ENCODE data around the gene PTGDS. TPM values are rescaled to one million over a fixed set of nuclear protein-coding genes. Genes with fewer than 3 reads are reported as not detected.

Gene PTGDS
- total RNA-seq, 1 donor from 2014 or later: 3.8 TPM

DNA sequence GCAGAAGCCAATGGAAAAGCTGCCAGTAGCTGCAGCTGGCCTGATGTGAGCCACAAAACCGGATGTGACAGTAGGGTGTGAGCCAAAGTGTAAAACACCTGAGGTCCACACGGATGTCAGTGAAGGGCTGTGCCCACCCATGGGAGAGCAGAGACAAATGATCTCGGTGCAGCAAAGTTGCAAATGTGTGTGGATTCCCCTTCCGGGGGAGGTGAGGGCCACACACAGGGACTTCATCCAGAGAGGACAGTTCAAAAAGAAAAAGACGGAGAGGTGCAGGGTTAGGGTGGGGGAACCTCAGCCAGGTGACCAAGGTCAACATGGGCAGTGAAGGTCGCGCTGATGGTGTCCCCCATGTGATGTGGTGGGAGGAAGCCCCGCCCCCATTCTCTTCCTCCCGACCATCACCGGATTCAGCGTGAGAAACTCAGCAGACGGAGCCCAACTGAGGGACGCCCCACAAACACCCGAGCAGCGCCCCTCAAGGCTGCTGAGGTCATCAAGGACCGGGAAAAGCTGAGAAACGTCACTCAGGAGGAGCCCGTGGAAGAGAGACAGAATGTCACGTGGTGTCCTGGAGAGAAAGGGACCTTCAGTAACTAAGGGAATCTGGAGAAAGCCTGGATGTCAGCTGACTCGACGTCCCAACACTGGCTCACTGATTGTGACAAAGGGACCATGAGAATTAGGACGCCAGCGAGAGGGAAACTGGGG is 11.4 kb upstream of the PTGDS start:
- H3K27me3 ChIP-seq (ENCODE audit: control insufficient read depth, insufficient read depth, low read length): peaks cover 7% of the 10 kb centered on the region
- no peak for DNase-seq (ENCODE audit: low read depth)
- H3K36me3 ChIP-seq (ENCODE audit: control insufficient read depth, insufficient read depth, low read length): no peaks in the 10 kb centered on the region
- H3K4me3 ChIP-seq (ENCODE audit: low read depth, low read length): no peak overlapping the region
- TF ChIP-seq, protein P1, sequence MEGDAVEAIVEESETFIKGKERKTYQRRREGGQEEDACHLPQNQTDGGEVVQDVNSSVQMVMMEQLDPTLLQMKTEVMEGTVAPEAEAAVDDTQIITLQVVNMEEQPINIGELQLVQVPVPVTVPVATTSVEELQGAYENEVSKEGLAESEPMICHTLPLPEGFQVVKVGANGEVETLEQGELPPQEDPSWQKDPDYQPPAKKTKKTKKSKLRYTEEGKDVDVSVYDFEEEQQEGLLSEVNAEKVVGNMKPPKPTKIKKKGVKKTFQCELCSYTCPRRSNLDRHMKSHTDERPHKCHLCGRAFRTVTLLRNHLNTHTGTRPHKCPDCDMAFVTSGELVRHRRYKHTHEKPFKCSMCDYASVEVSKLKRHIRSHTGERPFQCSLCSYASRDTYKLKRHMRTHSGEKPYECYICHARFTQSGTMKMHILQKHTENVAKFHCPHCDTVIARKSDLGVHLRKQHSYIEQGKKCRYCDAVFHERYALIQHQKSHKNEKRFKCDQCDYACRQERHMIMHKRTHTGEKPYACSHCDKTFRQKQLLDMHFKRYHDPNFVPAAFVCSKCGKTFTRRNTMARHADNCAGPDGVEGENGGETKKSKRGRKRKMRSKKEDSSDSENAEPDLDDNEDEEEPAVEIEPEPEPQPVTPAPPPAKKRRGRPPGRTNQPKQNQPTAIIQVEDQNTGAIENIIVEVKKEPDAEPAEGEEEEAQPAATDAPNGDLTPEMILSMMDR (IDR thresholded peaks at IDR 0.05; ENCODE audit: insufficient read depth, low read length, poor library complexity, severe bottlenecking): no peak

DNA sequence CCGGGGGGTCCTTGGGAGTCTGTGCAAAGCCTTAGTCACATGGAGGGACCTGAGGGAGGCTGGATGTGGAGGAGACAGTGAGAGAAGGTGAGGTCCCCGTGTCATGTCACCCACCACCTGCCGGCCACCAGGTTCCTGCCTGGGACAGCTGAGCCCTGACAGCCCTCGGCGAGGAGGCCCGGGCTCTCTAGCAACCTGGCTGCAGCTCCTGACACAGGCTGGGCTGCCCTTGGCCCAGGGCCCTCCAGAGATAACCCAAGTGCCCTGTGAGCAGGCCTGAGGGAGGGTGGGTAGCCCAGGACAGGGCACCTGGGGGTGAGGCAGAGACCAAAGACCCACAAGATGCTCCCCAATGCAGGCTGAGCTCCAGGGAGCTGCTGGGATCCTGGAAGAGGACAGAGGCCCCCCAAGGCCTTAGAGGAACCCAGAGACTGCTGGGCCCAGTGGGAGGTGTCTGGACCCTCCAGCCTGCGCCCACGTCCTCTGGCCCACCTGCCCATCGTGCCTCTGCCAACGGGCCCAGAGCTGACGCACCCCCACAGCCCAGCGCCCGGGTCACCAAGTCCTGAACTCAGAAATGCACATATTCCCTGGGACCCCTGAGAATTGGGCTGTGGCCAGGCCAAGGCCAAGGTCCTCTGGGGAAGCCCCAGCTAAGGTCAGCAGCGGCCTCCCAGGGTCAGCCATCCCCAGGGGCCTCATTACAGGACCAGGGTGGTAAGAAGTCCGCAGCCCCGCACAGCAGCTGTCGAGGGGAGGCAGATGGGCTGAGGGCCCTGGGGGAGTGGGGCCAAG is 8.8 kb upstream of the PTGDS start:
- no peak overlapping the region for H3K4me3 ChIP-seq (ENCODE audit: low read depth, low read length)
- H3K36me3 ChIP-seq (ENCODE audit: control insufficient read depth, insufficient read depth, low read length): no peaks in the 10 kb centered on the region
- TF ChIP-seq, protein P1 (IDR thresholded peaks at IDR 0.05; ENCODE audit: insufficient read depth, low read length, poor library complexity, severe bottlenecking): no peak
- H3K27me3 ChIP-seq (ENCODE audit: control insufficient read depth, insufficient read depth, low read length): peaks cover 7% of the 10 kb centered on the region
- no peak for DNase-seq (ENCODE audit: low read depth)

DNA sequence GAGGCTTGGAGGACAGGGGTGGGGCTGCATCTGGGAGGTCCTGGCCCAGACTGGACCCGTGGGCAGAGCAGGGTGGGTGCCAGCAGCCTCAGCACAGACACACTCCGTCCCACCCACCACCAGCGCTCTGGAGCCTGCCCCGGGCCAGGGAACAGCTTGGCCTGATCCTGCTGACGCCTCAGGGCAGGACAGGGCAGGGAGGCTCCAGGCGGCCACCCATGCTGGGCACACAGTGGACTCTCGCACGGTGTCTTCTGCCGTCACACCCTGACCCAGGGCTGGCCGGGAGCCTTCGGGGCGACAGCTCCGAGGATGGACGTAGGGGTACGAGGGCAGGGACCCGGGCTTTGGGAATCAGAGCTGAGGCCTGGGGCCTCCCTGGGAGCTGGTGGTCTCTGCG is 8.2 kb upstream of the PTGDS start:
- DNase-seq (ENCODE audit: low read depth): no peak
- Histone ChIP-seq H3K36me3 (ENCODE audit: control insufficient read depth, insufficient read depth, low read length) (no peaks in the 10 kb centered on the region), H3K27me3 (ENCODE audit: control insufficient read depth, insufficient read depth, low read length) (peaks cover 7% of the 10 kb centered on the region), H3K4me3 (ENCODE audit: low read depth, low read length) (no peak overlapping the region)
- TF ChIP-seq, protein P1 (IDR thresholded peaks at IDR 0.05; ENCODE audit: insufficient read depth, low read length, poor library complexity, severe bottlenecking): no peak

DNA sequence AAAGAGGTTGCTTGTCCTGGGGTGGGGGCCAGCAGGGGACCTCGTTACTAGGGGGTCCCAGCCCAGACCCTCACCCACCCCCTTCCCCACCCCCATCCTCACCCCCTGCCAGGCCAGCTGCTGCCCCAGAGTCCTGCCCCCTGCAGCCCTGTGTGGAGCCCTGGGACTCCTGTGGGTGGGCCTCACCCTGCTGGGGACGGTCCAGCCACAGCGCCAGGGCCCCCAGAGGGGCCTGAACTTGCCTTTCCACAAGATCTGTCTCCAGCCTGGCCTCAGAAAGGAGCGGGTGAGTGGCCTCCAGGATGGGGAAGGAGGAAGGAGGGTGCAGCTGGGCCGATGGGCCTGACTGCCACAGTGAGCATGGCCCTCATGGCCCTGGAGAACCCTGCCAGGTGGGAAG is 7.5 kb upstream of the PTGDS start:
- Histone ChIP-seq H3K27me3 (ENCODE audit: control insufficient read depth, insufficient read depth, low read length) (peaks cover 4% of the 10 kb centered on the region), H3K4me3 (ENCODE audit: low read depth, low read length) (no peak overlapping the region), H3K36me3 (ENCODE audit: control insufficient read depth, insufficient read depth, low read length) (no peaks in the 10 kb centered on the region)
- TF ChIP-seq, protein P1 (IDR thresholded peaks at IDR 0.05; ENCODE audit: insufficient read depth, low read length, poor library complexity, severe bottlenecking): no peak
- no peak for DNase-seq (ENCODE audit: low read depth)

DNA sequence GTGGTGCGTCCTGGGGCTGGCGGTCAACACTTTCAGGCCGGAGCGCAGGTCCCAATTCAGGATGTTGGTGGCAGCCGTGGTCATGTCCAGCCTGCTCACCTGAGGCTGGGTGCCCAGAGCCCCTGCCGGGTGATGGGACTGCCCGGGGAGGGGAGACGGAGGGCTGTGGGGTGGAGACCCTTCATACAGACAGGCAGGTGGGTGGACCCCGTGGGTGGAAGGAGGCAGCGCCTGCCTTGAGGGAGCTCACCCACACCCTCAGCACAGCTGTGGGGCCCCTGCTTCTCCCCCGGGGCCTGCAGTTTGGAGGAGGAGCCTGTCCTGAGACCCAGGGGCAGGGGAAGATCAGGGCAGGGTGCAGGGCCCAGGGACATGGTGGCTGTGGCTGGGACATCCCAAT is 6.9 kb upstream of the PTGDS start:
- Histone ChIP-seq H3K27me3 (ENCODE audit: control insufficient read depth, insufficient read depth, low read length) (peaks cover 4% of the 10 kb centered on the region), H3K36me3 (ENCODE audit: control insufficient read depth, insufficient read depth, low read length) (no peaks in the 10 kb centered on the region), H3K4me3 (ENCODE audit: low read depth, low read length) (no peak overlapping the region)
- TF ChIP-seq, protein P1 (IDR thresholded peaks at IDR 0.05; ENCODE audit: insufficient read depth, low read length, poor library complexity, severe bottlenecking): no peak
- no peak for DNase-seq (ENCODE audit: low read depth)
